Tongue (tissue), 2 donors: Measurements from ENCODE around the gene CHCHD10. TPM values are rescaled to one million over a fixed set of nuclear protein-coding genes. Genes with fewer than 3 reads are reported as not detected.

Source experiments
- DNase-seq: peaks from one replicate; pipeline ENCODE4 v3.0.0-alpha.2; 2015
- total RNA-seq: library from RNA; depleted of rRNA; stranded (reverse); fragments of >200 nt; gene quantifications from one replicate; pipeline ENCODE4 v1.2.3, GENCODE V29; 2014

The CHCHD10 gene
- total RNA-seq, 1 donor from 2014 or later, result 6.4 TPM

- peak; percentile 75 for DNase-seq
These were observed 5.1 kb upstream of the CHCHD10 start, which contains the start of gene MMP11 for GRCh38 chr22:23772649-23773473. Gene MMP11 (plus strand): TSS chr22:23772849. CDS start chr22:23772871, 22 bp downstream.

- no peak for DNase-seq
These were observed 4.5 kb upstream of the CHCHD10 start for GRCh38 chr22:23772315-23772648.

- no peak for DNase-seq
These were observed 1.7 kb upstream of the CHCHD10 start for GRCh38 chr22:23769321-23769965.

GRCh38 chr22:23767303-23767672 is 484 bp downstream of the CHCHD10 start:
- DNase-seq, result no peak

- DNase-seq, result no peak
These were observed 2.6 kb downstream of the CHCHD10 start for GRCh38 chr22:23764899-23765881.

GRCh38 chr22:23763954-23764353 is 3.8 kb downstream of the CHCHD10 start:
- DNase-seq, result no peak

GRCh38 chr22:23763579-23763945 is 4.2 kb downstream of the CHCHD10 start:
- no peak for DNase-seq

GRCh38 chr22:23762842-23763578 is 4.8 kb downstream of the CHCHD10 start, which contains the start of gene C22orf15:
Gene C22orf15 (plus strand): TSS chr22:23762990. CDS start chr22:23763307, 317 bp downstream.
- no peak for DNase-seq

- no peak for DNase-seq
These were observed 7.7 kb downstream of the CHCHD10 start for GRCh38 chr22:23760056-23760455.

GRCh38 chr22:23759566-23759965 is 8.2 kb downstream of the CHCHD10 start:
- no peak for DNase-seq

GRCh38 chr22:23756891-23757290 is 10.9 kb downstream of the CHCHD10 start:
- DNase-seq, result no peak

- DNase-seq, result no peak
These were observed 12.1 kb downstream of the CHCHD10 start for GRCh38 chr22:23755711-23756110.

- DNase-seq, result no peak
These were observed 12.7 kb downstream of the CHCHD10 start for GRCh38 chr22:23754980-23755636.

- DNase-seq, result no peak
These were observed 13.4 kb downstream of the CHCHD10 start, which contains the start of gene VPREB3 for GRCh38 chr22:23754220-23754919. Gene VPREB3 (minus strand): TSS chr22:23754425. CDS start chr22:23754363, 62 bp downstream.

GRCh38 chr22:23753385-23753784 is 14.4 kb downstream of the CHCHD10 start:
- DNase-seq, result no peak

GRCh38 chr22:23752750-23753149 is 15.0 kb downstream of the CHCHD10 start:
- no peak for DNase-seq

- no peak for DNase-seq
These were observed 15.6 kb downstream of the CHCHD10 start for GRCh38 chr22:23752090-23752691.

GRCh38 chr22:23751441-23751996 is 16.3 kb downstream of the CHCHD10 start:
- DNase-seq, result peak; percentile 66

GRCh38 chr22:23750714-23751440 is 16.9 kb downstream of the CHCHD10 start, which contains the start of gene ZNF70:
Gene ZNF70 (minus strand): TSS chr22:23751112. CDS start chr22:23745140, 5,972 bp downstream.
- DNase-seq, result peak; percentile 94
